ENCODE measurements around the gene DPP7. TPM values are rescaled to one million over a fixed set of nuclear protein-coding genes. Genes with fewer than 3 reads are reported as not detected.
A peak's percentile ranks its signal among the peaks of the same experiment; 100 is the strongest.

The DPP7 gene
- total and polyA plus RNA-seq, 9 of the 15 experiments (the other 6 are each of a cell fraction or from before 2014, with no cell fraction given) = 0.99 to 365 (median 132) TPM

DNA sequence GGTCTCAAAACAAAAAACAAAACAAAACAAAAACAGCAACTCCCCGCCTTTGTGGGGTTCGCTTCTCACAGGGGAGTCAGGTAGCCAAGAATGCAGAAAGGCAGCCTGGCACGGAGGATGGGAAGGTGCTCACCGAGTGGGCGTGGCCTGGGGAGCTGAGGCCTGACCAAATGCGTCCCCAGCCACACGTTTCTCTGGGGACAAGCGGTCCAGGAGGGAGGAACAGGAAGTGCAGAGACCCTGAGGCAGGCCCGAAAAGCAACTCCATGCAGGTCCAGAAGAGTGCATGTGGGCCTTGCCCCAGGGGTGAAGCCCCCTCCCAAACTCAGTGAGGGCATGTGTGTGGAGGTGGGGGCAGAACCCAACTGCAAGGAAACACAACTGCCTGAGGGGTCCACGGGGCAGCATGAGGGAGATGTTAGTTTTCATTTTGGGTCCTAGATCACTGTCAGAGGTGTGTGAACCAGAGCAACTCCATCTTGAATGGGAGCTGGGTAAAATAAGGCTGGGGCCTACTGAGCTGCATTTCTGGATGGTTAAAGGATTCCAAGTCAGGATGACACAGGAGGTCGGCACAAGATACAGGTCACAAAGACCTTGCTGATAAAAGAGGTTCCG is 39.8 kb downstream of the DPP7 start (continued):
- peak; percentile 99 for TF ChIP-seq ZNF583 (CRISPR knock-in tag; IDR thresholded peaks at IDR 0.05)
- TF ChIP-seq, protein P1, sequence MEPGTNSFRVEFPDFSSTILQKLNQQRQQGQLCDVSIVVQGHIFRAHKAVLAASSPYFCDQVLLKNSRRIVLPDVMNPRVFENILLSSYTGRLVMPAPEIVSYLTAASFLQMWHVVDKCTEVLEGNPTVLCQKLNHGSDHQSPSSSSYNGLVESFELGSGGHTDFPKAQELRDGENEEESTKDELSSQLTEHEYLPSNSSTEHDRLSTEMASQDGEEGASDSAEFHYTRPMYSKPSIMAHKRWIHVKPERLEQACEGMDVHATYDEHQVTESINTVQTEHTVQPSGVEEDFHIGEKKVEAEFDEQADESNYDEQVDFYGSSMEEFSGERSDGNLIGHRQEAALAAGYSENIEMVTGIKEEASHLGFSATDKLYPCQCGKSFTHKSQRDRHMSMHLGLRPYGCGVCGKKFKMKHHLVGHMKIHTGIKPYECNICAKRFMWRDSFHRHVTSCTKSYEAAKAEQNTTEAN (CRISPR knock-in tag; IDR thresholded peaks at IDR 0.05) = no peak
- TF ChIP-seq, protein P2, sequence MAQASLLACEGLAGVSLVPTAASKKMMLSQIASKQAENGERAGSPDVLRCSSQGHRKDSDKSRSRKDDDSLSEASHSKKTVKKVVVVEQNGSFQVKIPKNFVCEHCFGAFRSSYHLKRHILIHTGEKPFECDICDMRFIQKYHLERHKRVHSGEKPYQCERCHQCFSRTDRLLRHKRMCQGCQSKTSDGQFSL (CRISPR knock-in tag; IDR thresholded peaks at IDR 0.05) = no peak
- TF ChIP-seq, protein P2 (tag; IDR thresholded peaks at IDR 0.05) = peak; percentile 57 to 99
- peak; percentile 98 for TF ChIP-seq ZNF445 (CRISPR knock-in tag; IDR thresholded peaks at IDR 0.05; ENCODE audit: low read depth)
- no peak for TF ChIP-seq MCM3 (IDR thresholded peaks at IDR 0.05)
- TF ChIP-seq, protein P3, sequence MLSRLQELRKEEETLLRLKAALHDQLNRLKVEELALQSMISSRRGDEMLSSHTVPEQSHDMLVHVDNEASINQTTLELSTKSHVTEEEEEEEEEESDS (CRISPR knock-in tag; IDR thresholded peaks at IDR 0.05) = peak; percentile 76
- TF ChIP-seq, protein P4, sequence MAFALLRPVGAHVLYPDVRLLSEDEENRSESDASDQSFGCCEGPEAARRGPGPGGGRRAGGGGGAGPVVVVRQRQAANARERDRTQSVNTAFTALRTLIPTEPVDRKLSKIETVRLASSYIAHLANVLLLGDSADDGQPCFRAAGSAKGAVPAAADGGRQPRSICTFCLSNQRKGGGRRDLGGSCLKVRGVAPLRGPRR (CRISPR knock-in tag; IDR thresholded peaks at IDR 0.05) = peak; percentile 97
- TF ChIP-seq XRCC4 (IDR thresholded peaks at IDR 0.05; ENCODE audit: extremely low read depth, insufficient read depth, insufficient read length) = no peak
- no peak for TF ChIP-seq CCAR2 (IDR thresholded peaks at IDR 0.05; ENCODE audit: low read depth, low read length)
- TF ChIP-seq, protein P5, sequence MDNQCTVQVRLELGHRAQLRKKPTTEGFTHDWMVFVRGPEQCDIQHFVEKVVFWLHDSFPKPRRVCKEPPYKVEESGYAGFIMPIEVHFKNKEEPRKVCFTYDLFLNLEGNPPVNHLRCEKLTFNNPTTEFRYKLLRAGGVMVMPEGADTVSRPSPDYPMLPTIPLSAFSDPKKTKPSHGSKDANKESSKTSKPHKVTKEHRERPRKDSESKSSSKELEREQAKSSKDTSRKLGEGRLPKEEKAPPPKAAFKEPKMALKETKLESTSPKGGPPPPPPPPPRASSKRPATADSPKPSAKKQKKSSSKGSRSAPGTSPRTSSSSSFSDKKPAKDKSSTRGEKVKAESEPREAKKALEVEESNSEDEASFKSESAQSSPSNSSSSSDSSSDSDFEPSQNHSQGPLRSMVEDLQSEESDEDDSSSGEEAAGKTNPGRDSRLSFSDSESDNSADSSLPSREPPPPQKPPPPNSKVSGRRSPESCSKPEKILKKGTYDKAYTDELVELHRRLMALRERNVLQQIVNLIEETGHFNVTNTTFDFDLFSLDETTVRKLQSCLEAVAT (IDR thresholded peaks at IDR 0.05) = no peak
- peak; percentile 100 for TF ChIP-seq HDAC8 (tag; IDR thresholded peaks at IDR 0.05)
- TF ChIP-seq TCF3 (CRISPR knock-in tag; IDR thresholded peaks at IDR 0.05) = no peak
- no peak for TF ChIP-seq SMARCA4 (IDR thresholded peaks at IDR 0.05)
- TF ChIP-seq, protein P6, sequence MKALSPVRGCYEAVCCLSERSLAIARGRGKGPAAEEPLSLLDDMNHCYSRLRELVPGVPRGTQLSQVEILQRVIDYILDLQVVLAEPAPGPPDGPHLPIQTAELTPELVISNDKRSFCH (CRISPR knock-in tag; IDR thresholded peaks at IDR 0.05) = peak; percentile 96
- TF ChIP-seq, protein P6 (tag; IDR thresholded peaks at IDR 0.05) = peak; percentile 100
- TF ChIP-seq ZNF668 (CRISPR knock-in tag; IDR thresholded peaks at IDR 0.05) = peak; percentile 98
- no peak for TF ChIP-seq TAF1 (IDR thresholded peaks at IDR 0.05; ENCODE audit: control insufficient read depth, extremely low read depth, insufficient read depth, low read length, severe bottlenecking)
- TF ChIP-seq, protein P7, sequence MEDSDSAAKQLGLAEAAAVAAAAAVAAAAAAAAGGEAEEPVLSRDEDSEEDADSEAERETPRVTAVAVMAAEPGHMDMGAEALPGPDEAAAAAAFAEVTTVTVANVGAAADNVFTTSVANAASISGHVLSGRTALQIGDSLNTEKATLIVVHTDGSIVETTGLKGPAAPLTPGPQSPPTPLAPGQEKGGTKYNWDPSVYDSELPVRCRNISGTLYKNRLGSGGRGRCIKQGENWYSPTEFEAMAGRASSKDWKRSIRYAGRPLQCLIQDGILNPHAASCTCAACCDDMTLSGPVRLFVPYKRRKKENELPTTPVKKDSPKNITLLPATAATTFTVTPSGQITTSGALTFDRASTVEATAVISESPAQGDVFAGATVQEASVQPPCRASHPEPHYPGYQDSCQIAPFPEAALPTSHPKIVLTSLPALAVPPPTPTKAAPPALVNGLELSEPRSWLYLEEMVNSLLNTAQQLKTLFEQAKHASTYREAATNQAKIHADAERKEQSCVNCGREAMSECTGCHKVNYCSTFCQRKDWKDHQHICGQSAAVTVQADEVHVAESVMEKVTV (CRISPR knock-in tag; IDR thresholded peaks at IDR 0.05) = peak; percentile 91
- peak; percentile 62 for TF ChIP-seq FOSL1 (tag; conservative IDR thresholded peaks at IDR 0.05)
- peak; percentile 97 for TF ChIP-seq ZNF133 (CRISPR knock-in tag; IDR thresholded peaks at IDR 0.05)
- no peak for TF ChIP-seq PCBP2 (IDR thresholded peaks at IDR 0.05; ENCODE audit: low read depth, low read length, poor library complexity, severe bottlenecking)
- TF ChIP-seq KLF1 (tag; IDR thresholded peaks at IDR 0.05) = peak; percentile 97

Measured in K562 (cell line).